SK-N-SH treated with all-trans-retinoic acid at 6 μM for 48 hours (cell line): Measurements from ENCODE around the gene TOPAZ1.

Experiments
- ZFP30 ChIP-seq: fragments of 450-650 bp; formaldehyde crosslinking; IDR thresholded peaks from 2 replicates; pipeline ENCODE4 v1.5.0; 2022; ENCODE audit warnings: mild to moderate bottlenecking, moderate library complexity
- TF ChIP-seq, protein P1 (sequence below): fragments of 250-450 bp; sonication (Bioruptor Pico); IDR thresholded peaks from 2 replicates; pipeline ENCODE4 v1.8.0; 2021; ENCODE audit warnings: low read depth, mild to moderate bottlenecking, moderate library complexity, borderline replicate concordance

DNA sequence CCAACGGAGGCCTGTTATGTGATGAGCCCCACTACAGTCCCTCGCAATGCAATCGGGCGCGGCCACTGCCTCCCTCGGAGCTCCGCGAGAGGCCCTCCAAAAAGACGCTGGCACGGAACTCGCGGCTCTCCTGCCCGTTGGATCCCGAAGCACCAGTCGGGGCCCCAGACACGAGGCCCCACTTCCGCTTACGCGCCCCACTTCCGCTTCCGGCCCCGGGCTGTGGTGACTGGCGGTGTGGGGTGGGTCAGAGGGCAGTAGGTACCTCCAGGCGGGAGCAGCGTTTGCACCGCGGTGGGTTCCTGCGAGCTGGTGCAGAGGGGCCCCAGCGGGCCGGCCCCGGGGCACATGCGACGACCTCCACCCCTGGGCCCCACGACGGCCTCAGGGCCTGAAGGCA lies at the start of gene TOPAZ1:
- TF ChIP-seq, protein P1, sequence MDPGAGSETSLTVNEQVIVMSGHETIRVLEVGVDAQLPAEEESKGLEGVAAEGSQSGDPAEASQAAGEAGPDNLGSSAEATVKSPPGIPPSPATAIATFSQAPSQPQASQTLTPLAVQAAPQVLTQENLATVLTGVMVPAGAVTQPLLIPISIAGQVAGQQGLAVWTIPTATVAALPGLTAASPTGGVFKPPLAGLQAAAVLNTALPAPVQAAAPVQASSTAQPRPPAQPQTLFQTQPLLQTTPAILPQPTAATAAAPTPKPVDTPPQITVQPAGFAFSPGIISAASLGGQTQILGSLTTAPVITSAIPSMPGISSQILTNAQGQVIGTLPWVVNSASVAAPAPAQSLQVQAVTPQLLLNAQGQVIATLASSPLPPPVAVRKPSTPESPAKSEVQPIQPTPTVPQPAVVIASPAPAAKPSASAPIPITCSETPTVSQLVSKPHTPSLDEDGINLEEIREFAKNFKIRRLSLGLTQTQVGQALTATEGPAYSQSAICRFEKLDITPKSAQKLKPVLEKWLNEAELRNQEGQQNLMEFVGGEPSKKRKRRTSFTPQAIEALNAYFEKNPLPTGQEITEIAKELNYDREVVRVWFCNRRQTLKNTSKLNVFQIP = no peak
- no peak for TF ChIP-seq ZFP30
